Hepatocyte (in vitro differentiated cells): ENCODE data around the gene SYNPR. TPM values are rescaled to one million over a fixed set of nuclear protein-coding genes. Genes with fewer than 3 reads are reported as not detected.
A peak's percentile ranks its signal among the peaks of the same experiment; 100 is the strongest.

Source experiments
- DNase-seq: peaks from one replicate; pipeline ENCODE4 v3.0.0-alpha.2; 2016; ENCODE audit warnings: low spot score
- H2AFZ ChIP-seq: fragments of 200-600 bp; sonication (generic); 2 replicates; pipeline ENCODE4 v1.6.0; 2016; ENCODE audit warnings: antibody characterized with exemption, mild to moderate bottlenecking
- H3K27ac ChIP-seq: fragments of 200-600 bp; sonication (generic); 2 replicates; pipeline ENCODE4 v1.5.1; 2016; ENCODE audit warnings: mild to moderate bottlenecking
- H3K27me3 ChIP-seq: fragments of 200-600 bp; sonication (generic); 2 replicates; pipeline ENCODE4 v1.6.1; 2016
- H3K36me3 ChIP-seq: fragments of 200-600 bp; sonication (generic); replicated peaks from 2 replicates; pipeline ENCODE4 v1.5.1; 2016; ENCODE audit warnings: low read depth; ENCODE audit not compliant: insufficient read depth
- H3K4me1 ChIP-seq: fragments of 200-600 bp; sonication (generic); 2 replicates; pipeline ENCODE4 v1.5.1; 2016; ENCODE audit warnings: mild to moderate bottlenecking, moderate library complexity; ENCODE audit not compliant: insufficient read depth
- H3K4me2 ChIP-seq: fragments of 200-600 bp; sonication (generic); 2 replicates; pipeline ENCODE4 v1.6.0; 2016
- H3K4me3 ChIP-seq: fragments of 200-600 bp; sonication (generic); 2 replicates; pipeline ENCODE4 v1.5.1; 2016; ENCODE audit warnings: mild to moderate bottlenecking
- H3K79me2 ChIP-seq: fragments of 200-600 bp; sonication (generic); 2 replicates; pipeline ENCODE4 v1.6.0; 2017; ENCODE audit warnings: mild to moderate bottlenecking
- H3K9me2 ChIP-seq: fragments of 200-600 bp; sonication (generic); replicated peaks from 2 replicates; pipeline ENCODE4 v1.6.0; 2017; ENCODE audit warnings: mild to moderate bottlenecking; ENCODE audit not compliant: insufficient read depth
- H3K9me3 ChIP-seq: fragments of 200-600 bp; sonication (generic); 2 replicates; pipeline ENCODE4 v1.5.1; 2016; ENCODE audit warnings: low read depth, mild to moderate bottlenecking
- H4K20me1 ChIP-seq: fragments of 200-600 bp; sonication (generic); 2 replicates; pipeline ENCODE4 v1.6.0; 2016; ENCODE audit warnings: mild to moderate bottlenecking; ENCODE audit not compliant: insufficient read depth, poor library complexity, severe bottlenecking
- EZH2 ChIP-seq: fragments of 200-600 bp; sonication (generic); IDR thresholded peaks from 2 replicates; pipeline ENCODE4 v1.6.1; 2016; ENCODE audit warnings: antibody characterized with exemption, mild to moderate bottlenecking, borderline replicate concordance
- EZH2phosphoT487 ChIP-seq: fragments of 200-600 bp; sonication (generic); IDR thresholded peaks from one replicate; pipeline ENCODE4 v1.6.1; 2018; ENCODE audit warnings: antibody characterized with exemption, mild to moderate bottlenecking, low read depth, moderate library complexity; ENCODE audit not compliant: unreplicated experiment, severe bottlenecking
- WGBS: methylation state at CpG from one replicate; pipeline ENCODE4 v1.1.6; 2016; ENCODE audit warnings: low lambda C conversion rate; ENCODE audit errors: missing lambda C conversion rate; 5-methylcytosine and 5-hydroxymethylcytosine counted together
- polyA plus RNA-seq: library from polyadenylated mRNA; unstranded; fragments of >200 nt; fragmentation: Nextera tagmentation; extraction: Ambion mirVana; gene quantifications from 2 replicates; pipeline ENCODE4 v1.2.1, GENCODE V29; 2016
- total RNA-seq: library from RNA; depleted of rRNA; stranded (reverse); fragments of >200 nt; gene quantifications from 2 replicates; pipeline ENCODE4 v1.2.3, GENCODE V29; 2014
- TF ChIP-seq, protein P1 (sequence below): fragments of 200-600 bp; sonication (generic); IDR thresholded peaks from 2 replicates; pipeline ENCODE4 v1.5.1; 2016; ENCODE audit warnings: antibody characterized with exemption, mild to moderate bottlenecking; ENCODE audit not compliant: poor library complexity

Gene SYNPR
- total and polyA plus RNA-seq, 2 experiments from 2014 or later, result 0.37 TPM; not detected in 1

DNA sequence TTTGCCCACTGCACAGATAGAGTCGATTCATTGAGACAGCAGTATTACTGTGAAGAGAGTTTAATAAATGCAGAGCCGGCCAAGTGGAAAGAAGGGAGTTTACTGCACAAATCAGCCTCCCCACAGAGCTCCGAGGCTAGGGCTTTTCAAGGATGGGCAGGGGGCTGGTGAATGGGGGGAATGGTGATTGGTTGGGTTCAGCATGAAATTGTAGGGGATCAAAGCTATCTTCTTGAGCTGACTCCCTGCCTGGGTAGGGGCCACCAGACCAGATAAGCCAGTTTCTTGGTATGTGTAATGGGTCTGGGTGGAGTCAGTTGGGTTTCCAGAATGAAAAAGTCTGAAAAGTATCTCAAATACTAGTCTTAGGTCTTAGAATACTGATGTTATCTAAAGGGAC, 66.6 kb downstream of the SYNPR start:
- DNase-seq, result no peak
- no peak overlapping the region for H3K4me3 ChIP-seq
- H2AFZ ChIP-seq, result no peak overlapping the region
- no peaks in the 10 kb centered on the region for H3K36me3 ChIP-seq
- peaks cover 9% of the 10 kb centered on the region for H3K4me1 ChIP-seq
- H3K27ac ChIP-seq, result no peak overlapping the region
- H3K79me2 ChIP-seq, result no peaks in the 10 kb centered on the region
- WGBS, result 40% methylated on average over 3 of the region's 3 CpGs
- no peaks in the 10 kb centered on the region for H3K9me2 ChIP-seq
- TF ChIP-seq EZH2phosphoT487, result no peak
- TF ChIP-seq, protein P1, sequence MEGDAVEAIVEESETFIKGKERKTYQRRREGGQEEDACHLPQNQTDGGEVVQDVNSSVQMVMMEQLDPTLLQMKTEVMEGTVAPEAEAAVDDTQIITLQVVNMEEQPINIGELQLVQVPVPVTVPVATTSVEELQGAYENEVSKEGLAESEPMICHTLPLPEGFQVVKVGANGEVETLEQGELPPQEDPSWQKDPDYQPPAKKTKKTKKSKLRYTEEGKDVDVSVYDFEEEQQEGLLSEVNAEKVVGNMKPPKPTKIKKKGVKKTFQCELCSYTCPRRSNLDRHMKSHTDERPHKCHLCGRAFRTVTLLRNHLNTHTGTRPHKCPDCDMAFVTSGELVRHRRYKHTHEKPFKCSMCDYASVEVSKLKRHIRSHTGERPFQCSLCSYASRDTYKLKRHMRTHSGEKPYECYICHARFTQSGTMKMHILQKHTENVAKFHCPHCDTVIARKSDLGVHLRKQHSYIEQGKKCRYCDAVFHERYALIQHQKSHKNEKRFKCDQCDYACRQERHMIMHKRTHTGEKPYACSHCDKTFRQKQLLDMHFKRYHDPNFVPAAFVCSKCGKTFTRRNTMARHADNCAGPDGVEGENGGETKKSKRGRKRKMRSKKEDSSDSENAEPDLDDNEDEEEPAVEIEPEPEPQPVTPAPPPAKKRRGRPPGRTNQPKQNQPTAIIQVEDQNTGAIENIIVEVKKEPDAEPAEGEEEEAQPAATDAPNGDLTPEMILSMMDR, result no peak
- TF ChIP-seq EZH2, result no peak
- H3K27me3 ChIP-seq, result no peaks in the 10 kb centered on the region
- no peaks in the 10 kb centered on the region for H3K9me3 ChIP-seq
- no peaks in the 10 kb centered on the region for H4K20me1 ChIP-seq
- H3K4me2 ChIP-seq, result no peak overlapping the region

DNA sequence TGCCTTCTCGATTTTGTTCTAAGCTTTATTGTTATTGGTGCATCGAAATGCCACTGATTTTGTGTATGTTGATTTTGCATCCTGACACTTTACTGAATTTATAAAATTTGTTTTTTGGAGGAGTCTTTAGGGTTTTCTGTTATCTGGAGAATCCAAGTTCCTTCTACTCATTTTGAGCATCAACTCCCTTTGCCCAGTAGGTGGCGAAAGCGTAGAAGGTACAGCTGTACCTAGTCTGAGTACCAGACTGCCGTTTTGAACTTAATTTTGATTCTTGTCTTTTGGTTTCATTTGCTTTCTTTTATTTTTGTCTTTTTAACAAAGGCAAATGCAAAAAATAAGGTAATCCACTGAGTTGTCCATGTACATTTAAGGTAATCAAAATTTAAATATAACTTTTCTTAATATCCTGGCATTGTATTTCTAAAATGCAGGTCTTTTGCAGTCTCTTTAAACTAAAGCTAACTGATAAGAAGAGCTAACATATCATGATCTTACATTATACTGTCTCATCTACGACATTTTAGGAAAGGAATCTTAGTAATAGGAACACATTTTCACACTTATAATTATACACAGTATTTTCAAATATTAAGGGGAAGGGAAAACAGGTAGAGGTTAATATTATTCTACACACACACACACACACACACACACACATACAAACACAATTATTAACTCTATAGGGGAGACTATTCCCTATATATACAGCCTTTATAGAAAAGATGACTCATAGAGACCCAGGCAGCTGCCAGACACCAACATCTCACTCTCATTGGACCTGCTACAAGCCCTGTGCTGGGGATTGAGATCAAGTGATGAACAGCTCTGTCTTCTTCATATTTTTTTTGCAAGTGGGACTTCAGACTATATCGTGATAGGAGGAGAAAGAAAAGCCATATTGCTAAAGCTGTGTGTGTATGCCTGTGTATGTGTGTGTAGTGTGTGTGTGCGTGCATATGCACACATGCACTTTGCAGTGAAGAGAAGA, 71.8 kb downstream of the SYNPR start:
- Histone ChIP-seq H3K4me3 (no peak overlapping the region), H3K9me3 (no peaks in the 10 kb centered on the region), H2AFZ (no peak overlapping the region), H3K27ac (no peak overlapping the region), H3K9me2 (no peaks in the 10 kb centered on the region), H3K4me2 (peak overlapping the region; percentile 17), H3K27me3 (peaks cover 4% of the 10 kb centered on the region), H3K36me3 (no peaks in the 10 kb centered on the region), H4K20me1 (no peaks in the 10 kb centered on the region), H3K4me1 (no peaks in the 10 kb centered on the region), H3K79me2 (no peaks in the 10 kb centered on the region)
- WGBS, result 25% methylated on average over 8 of the region's 8 CpGs
- TF ChIP-seq, protein P1, result peak; percentile 87
- TF ChIP-seq EZH2, result no peak
- DNase-seq, result peak; percentile 86

DNA sequence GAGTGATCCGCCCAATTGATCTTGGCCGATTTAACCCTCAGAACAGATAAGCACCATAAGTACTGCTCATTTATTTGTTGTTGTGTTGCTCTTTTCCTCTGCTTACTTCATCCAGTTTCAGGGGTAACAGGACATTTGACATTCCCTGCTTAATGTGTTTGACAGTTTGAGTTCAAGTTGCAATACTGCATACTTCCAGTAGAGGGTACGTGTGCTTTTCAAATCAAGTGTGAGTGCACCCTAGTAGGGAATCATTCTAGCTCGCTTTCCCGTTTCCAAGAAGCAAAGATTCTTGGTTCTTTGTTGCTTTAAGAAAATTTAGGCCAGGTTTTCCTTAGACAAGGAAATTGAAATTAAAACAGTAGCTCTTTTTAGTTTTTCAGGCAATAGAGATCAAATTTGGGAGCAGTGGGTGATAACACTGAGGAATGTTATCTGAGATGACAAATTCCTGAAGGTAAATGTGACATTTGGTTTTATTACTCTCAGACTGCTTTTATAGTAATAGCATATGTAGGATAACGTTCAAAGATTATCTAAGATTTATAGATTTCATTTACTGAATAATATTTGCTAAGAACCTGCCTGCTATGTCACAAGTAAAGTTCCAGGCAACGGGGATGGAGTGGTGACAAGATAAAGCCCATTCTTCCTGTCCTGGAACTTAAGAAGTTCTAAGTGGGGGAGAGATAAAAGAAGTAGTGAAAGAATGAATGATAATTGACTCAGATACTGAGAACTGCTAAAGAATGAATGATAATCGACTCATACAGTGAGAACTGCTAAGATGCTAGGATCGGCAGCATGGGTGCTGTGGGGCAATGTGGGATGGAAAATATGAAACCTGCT, 73.3 kb downstream of the SYNPR start:
- no peaks in the 10 kb centered on the region for H3K9me3 ChIP-seq
- H4K20me1 ChIP-seq, result no peaks in the 10 kb centered on the region
- H2AFZ ChIP-seq, result no peak overlapping the region
- no peak overlapping the region for H3K4me2 ChIP-seq
- H3K27me3 ChIP-seq, result peaks cover 4% of the 10 kb centered on the region
- H3K36me3 ChIP-seq, result no peaks in the 10 kb centered on the region
- DNase-seq, result peak; percentile 79
- H3K27ac ChIP-seq, result no peak overlapping the region
- H3K79me2 ChIP-seq, result no peaks in the 10 kb centered on the region
- no peaks in the 10 kb centered on the region for H3K9me2 ChIP-seq
- WGBS, result 18% methylated on average over 9 of the region's 9 CpGs
- TF ChIP-seq EZH2, result no peak
- TF ChIP-seq, protein P1, result peak; percentile 82
- no peak for TF ChIP-seq EZH2phosphoT487
- H3K4me1 ChIP-seq, result no peaks in the 10 kb centered on the region
- no peak overlapping the region for H3K4me3 ChIP-seq
